Astrocyte (in vitro differentiated cells and primary cell): Measurements from ENCODE around the gene LHFPL3. TPM values are rescaled to one million over a fixed set of nuclear protein-coding genes. Genes with fewer than 3 reads are reported as not detected.

Source experiments
- DNase-seq: peaks from one replicate; pipeline ENCODE4 v3.0.0-alpha.2; 2010; ENCODE audit warnings: low read depth
- FAIRE-seq: peaks from 2 replicates; lab custom pipeline; 2011; peaks lifted over from hg19 to GRCh38; lab: Jason Lieb, UNC
- H2AFZ ChIP-seq: 2 replicates; pipeline ENCODE4 v1.6.0; 2012; ENCODE audit warnings: low read depth, low read length, inconsistent platforms
- H3K27ac ChIP-seq: 2 replicates; pipeline ENCODE4 v1.5.1; 2011; ENCODE audit warnings: low read depth, low read length, inconsistent platforms
- H3K27me3 ChIP-seq: 2 replicates; pipeline ENCODE4 v1.6.0; 2011; ENCODE audit warnings: low read length, inconsistent platforms; ENCODE audit not compliant: insufficient read depth
- H3K36me3 ChIP-seq: 2 replicates; pipeline ENCODE4 v1.5.1; 2011; ENCODE audit warnings: low read length, inconsistent platforms; ENCODE audit not compliant: insufficient read depth
- H3K4me1 ChIP-seq: 2 replicates; pipeline ENCODE4 v1.5.1; 2011; ENCODE audit warnings: low read length, inconsistent platforms; ENCODE audit not compliant: insufficient read depth
- H3K4me2 ChIP-seq: 2 replicates; pipeline ENCODE4 v1.6.0; 2012; ENCODE audit warnings: low read length, inconsistent platforms
- H3K4me3 ChIP-seq: 2 replicates; pipeline ENCODE4 v1.5.1; 2011; ENCODE audit warnings: low read depth, mild to moderate bottlenecking, low read length, inconsistent platforms; ENCODE audit not compliant: insufficient read depth
- H3K79me2 ChIP-seq: 2 replicates; pipeline ENCODE4 v1.6.0; 2012; ENCODE audit warnings: mild to moderate bottlenecking, low read length, inconsistent platforms; ENCODE audit not compliant: insufficient read depth
- H3K9ac ChIP-seq: 2 replicates; pipeline ENCODE4 v1.6.0; 2012; ENCODE audit warnings: mild to moderate bottlenecking, low read length, inconsistent platforms
- H3K9me3 ChIP-seq: 2 replicates; pipeline ENCODE4 v1.5.1; 2012; ENCODE audit warnings: low read depth, mild to moderate bottlenecking, low read length, inconsistent platforms; ENCODE audit not compliant: insufficient read depth
- H4K20me1 ChIP-seq: 2 replicates; pipeline ENCODE4 v1.6.0; 2012; ENCODE audit warnings: low read length, inconsistent platforms; ENCODE audit not compliant: insufficient read depth
- H3K27ac Mint-ChIP-seq: one replicate; pipeline ENCODE4 v1.8.0; 2021; ENCODE audit warnings: mild to moderate bottlenecking, mixed read lengths; ENCODE audit not compliant: unreplicated experiment
- H3K27me3 Mint-ChIP-seq: one replicate; pipeline ENCODE4 v1.8.0; 2021; ENCODE audit warnings: low read depth, mixed read lengths; ENCODE audit not compliant: unreplicated experiment
- H3K36me3 Mint-ChIP-seq: one replicate; pipeline ENCODE4 v1.8.0; 2021; ENCODE audit warnings: low read depth, mixed read lengths; ENCODE audit not compliant: unreplicated experiment
- H3K4me1 Mint-ChIP-seq: one replicate; pipeline ENCODE4 v1.8.0; 2021; ENCODE audit warnings: low read depth, mixed read lengths; ENCODE audit not compliant: unreplicated experiment
- H3K4me3 Mint-ChIP-seq: one replicate; pipeline ENCODE4 v1.8.0; 2021; ENCODE audit warnings: mild to moderate bottlenecking, moderate library complexity, mixed read lengths; ENCODE audit not compliant: unreplicated experiment
- H3K9me3 Mint-ChIP-seq: one replicate; pipeline ENCODE4 v1.8.0; 2021; ENCODE audit warnings: mild to moderate bottlenecking, mixed read lengths; ENCODE audit not compliant: unreplicated experiment
- CTCF ChIP-seq: IDR thresholded peaks from 2 replicates; pipeline ENCODE4 v1.5.1; 2011; ENCODE audit warnings: low read depth, mild to moderate bottlenecking, inconsistent platforms, low read length, moderate library complexity; ENCODE audit not compliant: insufficient read depth
- EZH2 ChIP-seq: IDR thresholded peaks from 2 replicates; pipeline ENCODE4 v1.6.1; 2012; ENCODE audit warnings: mild to moderate bottlenecking, low read length, inconsistent platforms; ENCODE audit not compliant: insufficient read depth
- total RNA-seq: library from RNA; stranded (reverse); gene quantifications from 2 replicates; pipeline ENCODE4 v1.2.1, GENCODE V29; 2021

LHFPL3 gene
- total RNA-seq, 1 donor from 2014 or later, result not detected

- no peak overlapping the region for H3K4me3 Mint-ChIP-seq
- H3K36me3 Mint-ChIP-seq, result no peaks in the 10 kb centered on the region
- H3K9me3 Mint-ChIP-seq, result peaks cover 4% of the 10 kb centered on the region
- H3K36me3 ChIP-seq, result no peaks in the 10 kb centered on the region
- H3K79me2 ChIP-seq, result no peaks in the 10 kb centered on the region
- H3K27ac ChIP-seq, result no peak overlapping the region
- H3K9me3 ChIP-seq, result no peaks in the 10 kb centered on the region
- DNase-seq, result no peak
- H3K27ac Mint-ChIP-seq, result no peak overlapping the region
- no peaks in the 10 kb centered on the region for H4K20me1 ChIP-seq
- H2AFZ ChIP-seq, result no peak overlapping the region
- no peaks in the 10 kb centered on the region for H3K4me1 Mint-ChIP-seq
- no peak overlapping the region for H3K4me3 ChIP-seq
- H3K4me2 ChIP-seq, result no peak overlapping the region
- H3K27me3 ChIP-seq, result no peaks in the 10 kb centered on the region
- no peaks in the 10 kb centered on the region for H3K4me1 ChIP-seq
- TF ChIP-seq CTCF (no peak), EZH2 (no peak)
- H3K9ac ChIP-seq, result no peak overlapping the region
- FAIRE-seq, result no peak
- H3K27me3 Mint-ChIP-seq, result peaks cover 3% of the 10 kb centered on the region
Observed at GRCh38 chr7:104458875-104459274, 130.5 kb downstream of the LHFPL3 start.

GRCh38 chr7:104469166-104469820 is 140.9 kb downstream of the LHFPL3 start:
- no peak for FAIRE-seq
- no peaks in the 10 kb centered on the region for H3K36me3 Mint-ChIP-seq

More at GRCh38 chr7:104469166-104469820, 140.9 kb downstream of the LHFPL3 start:
- Histone ChIP-seq H3K4me3 (no peak overlapping the region), H3K4me2 (no peak overlapping the region), H3K4me1 (no peaks in the 10 kb centered on the region), H3K79me2 (no peaks in the 10 kb centered on the region), H3K36me3 (no peaks in the 10 kb centered on the region), H3K9ac (no peak overlapping the region), H4K20me1 (no peaks in the 10 kb centered on the region), H3K9me3 (no peaks in the 10 kb centered on the region), H3K27me3 (no peaks in the 10 kb centered on the region), H3K27ac (no peak overlapping the region), H2AFZ (no peak overlapping the region)
- Mint-ChIP-seq H3K27ac (no peak overlapping the region), H3K4me1 (no peaks in the 10 kb centered on the region), H3K9me3 (peaks cover 3% of the 10 kb centered on the region), H3K4me3 (no peak overlapping the region), H3K27me3 (peaks cover 2% of the 10 kb centered on the region)
- DNase-seq, result no peak
- TF ChIP-seq EZH2 (no peak), CTCF (no peak)
